GM06990 (cell line): ENCODE results near the gene CLDN10.

Source experiments
- DNase-seq: peaks from one replicate; pipeline ENCODE4 v3.0.0-alpha.2; 2011; ENCODE audit not compliant: insufficient read length; ENCODE audit errors: extremely low read depth
- H3K27me3 ChIP-seq: replicated peaks from 2 replicates; pipeline ENCODE4 v1.6.0; 2011; ENCODE audit warnings: low read length; ENCODE audit not compliant: control insufficient read depth, insufficient read depth
- H3K36me3 ChIP-seq: 2 replicates; pipeline ENCODE4 v1.5.1; 2011; ENCODE audit warnings: low read length; ENCODE audit not compliant: control insufficient read depth, insufficient read depth
- H3K4me3 ChIP-seq: replicated peaks from 2 replicates; pipeline ENCODE4 v1.5.1; 2011; ENCODE audit warnings: low read depth, mild to moderate bottlenecking, control low read depth, low read length
- CTCF ChIP-seq: IDR thresholded peaks from 2 replicates; pipeline ENCODE4 v1.5.1; 2011; ENCODE audit warnings: low read length, control low read depth, mild to moderate bottlenecking, inconsistent platforms; ENCODE audit not compliant: insufficient read depth, poor library complexity, severe bottlenecking

Gene CLDN10

GRCh38 chr13:95603887-95604555, 51.5 kb downstream of the CLDN10 start:
- Histone ChIP-seq H3K27me3 (no peaks in the 10 kb centered on the region; the same call in 1 of the 2 replicates), H3K36me3 (no peaks in the 10 kb centered on the region), H3K4me3 (no peak overlapping the region)
- no peak for TF ChIP-seq CTCF
- no peak for DNase-seq

GRCh38 chr13:95604556-95604915, 52.0 kb downstream of the CLDN10 start:
- Histone ChIP-seq H3K36me3 (no peaks in the 10 kb centered on the region), H3K27me3 (no peaks in the 10 kb centered on the region; the same call in 1 of the 2 replicates), H3K4me3 (no peak overlapping the region)
- no peak for TF ChIP-seq CTCF
- DNase-seq: no peak

GRCh38 chr13:95605448-95606125, 53.1 kb downstream of the CLDN10 start:
- H3K36me3 ChIP-seq: no peaks in the 10 kb centered on the region

GRCh38 chr13:95607366-95607765, 54.8 kb downstream of the CLDN10 start:
- Histone ChIP-seq H3K27me3 (no peaks in the 10 kb centered on the region), H3K4me3 (no peak overlapping the region), H3K36me3 (no peaks in the 10 kb centered on the region)
- no peak for TF ChIP-seq CTCF
- DNase-seq: no peak

More at GRCh38 chr13:95605448-95606125, 53.1 kb downstream of the CLDN10 start:
- TF ChIP-seq CTCF: no peak
- no peak for DNase-seq
- Histone ChIP-seq H3K27me3 (no peaks in the 10 kb centered on the region; the same call in 1 of the 2 replicates), H3K4me3 (no peak overlapping the region)

- Histone ChIP-seq H3K27me3 (no peaks in the 10 kb centered on the region), H3K4me3 (no peak overlapping the region), H3K36me3 (no peaks in the 10 kb centered on the region)
- DNase-seq: no peak
- TF ChIP-seq CTCF: no peak
These were observed 56.3 kb downstream of the CLDN10 start for GRCh38 chr13:95608640-95609323.
